Endothelial cell of umbilical vein (primary cell): Measurements from ENCODE around the gene ZC3H6. TPM values are rescaled to one million over a fixed set of nuclear protein-coding genes. Genes with fewer than 3 reads are reported as not detected.

Experiments
- BruUV-seq: library from RNA; stranded (reverse); fragments of 400-500 nt; replicated peaks from 2 replicates; lab custom pipeline; 2021; lab: Mats Ljungman, UMichigan
- CTCF ChIA-PET: fragments of 300-600, 350-600 bp; sonication (Branson Sonifier 250); formaldehyde crosslinking; loops from one replicate; lab custom pipeline; 2021; ENCODE audit warnings: antibody characterized with exemption, inconsistent platforms; lab: Charles Lee
- POLR2A ChIA-PET: fragments of 300-600, 350-600 bp; sonication (Branson Sonifier 250); formaldehyde crosslinking; loops from one replicate; lab custom pipeline; 2021; ENCODE audit warnings: antibody characterized with exemption, inconsistent platforms; lab: Charles Lee
- DNase-seq: peaks from one replicate; pipeline ENCODE4 v3.0.0-alpha.2; 2011; ENCODE audit warnings: low read depth, low spot score
- FAIRE-seq: peaks from 2 replicates; lab custom pipeline; 2011; peaks lifted over from hg19 to GRCh38; lab: Jason Lieb, UNC
- H2AFZ ChIP-seq: 2 replicates; pipeline ENCODE4 v1.6.0; 2012; ENCODE audit warnings: low read depth, low read length, control low read depth, inconsistent platforms
- H3K27ac ChIP-seq: 2 replicates; pipeline ENCODE4 v1.5.1; 2011; ENCODE audit warnings: low read depth, mild to moderate bottlenecking, control low read depth, low read length, moderate library complexity; ENCODE audit not compliant: insufficient read depth
- H3K27me3 ChIP-seq, 2 experiments: 2 replicates each; pipeline versions ENCODE4 v1.6.0 to v1.6.1; 2011; ENCODE audit warnings: low read length in 2 of 2, mixed read lengths in 1 of 2; ENCODE audit not compliant: control insufficient read depth in 2 of 2, insufficient read depth in 2 of 2
- H3K36me3 ChIP-seq, 2 experiments: 2 replicates in 1 of 2; 3 replicates in 1 of 2; pipeline ENCODE4 v1.5.1; 2011; ENCODE audit warnings: low read length in 2 of 2, mild to moderate bottlenecking in 1 of 2, moderate library complexity in 1 of 2; ENCODE audit not compliant: control insufficient read depth in 2 of 2, insufficient read depth in 2 of 2; ENCODE audit errors: extremely low read depth in 1 of 2
- H3K4me1 ChIP-seq: 3 replicates; pipeline ENCODE4 v1.5.1; 2011; ENCODE audit warnings: mild to moderate bottlenecking, low read length; ENCODE audit not compliant: control insufficient read depth, insufficient read depth; ENCODE audit errors: extremely low read depth
- H3K4me2 ChIP-seq: 2 replicates; pipeline ENCODE4 v1.6.1; 2011; ENCODE audit warnings: low read length, control low read depth, mixed read lengths; ENCODE audit not compliant: insufficient read depth
- H3K4me3 ChIP-seq, 3 experiments: fragments of 200-600 bp in 1 of 3; sonication (generic), shearing (Covaris generic) in 1 of 3; replicated peaks in 1 of 3; 2 replicates each; pipeline ENCODE4 v1.5.1; 2011 to 2016; ENCODE audit warnings: control low read depth in 3 of 3, low read length in 3 of 3, mild to moderate bottlenecking in 2 of 3, inconsistent platforms in 1 of 3, low read depth in 1 of 3, moderate library complexity in 1 of 3; ENCODE audit not compliant: insufficient read depth in 1 of 3
- H3K79me2 ChIP-seq: 2 replicates; pipeline ENCODE4 v1.6.0; 2012; ENCODE audit warnings: low read length, inconsistent platforms; ENCODE audit not compliant: control insufficient read depth, insufficient read depth
- H3K9ac ChIP-seq: replicated peaks from 2 replicates; pipeline ENCODE3; 2011; ENCODE audit warnings: low read length, control low read depth; ENCODE audit not compliant: insufficient read depth; ENCODE audit errors: extremely low read depth
- H3K9me1 ChIP-seq: replicated peaks from 3 replicates; pipeline ENCODE4 v1.6.0; 2011; ENCODE audit warnings: mild to moderate bottlenecking, low read length; ENCODE audit not compliant: control insufficient read depth, insufficient read depth; ENCODE audit errors: extremely low read depth
- H3K9me3 ChIP-seq: replicated peaks from 2 replicates; pipeline ENCODE4 v1.5.1; 2012; ENCODE audit warnings: low read length, inconsistent platforms; ENCODE audit not compliant: control insufficient read depth, insufficient read depth
- H4K20me1 ChIP-seq: replicated peaks from 2 replicates; pipeline ENCODE3; 2011; ENCODE audit warnings: mild to moderate bottlenecking, low read length; ENCODE audit not compliant: control insufficient read depth, insufficient read depth; ENCODE audit errors: extremely low read depth
- EZH2 ChIP-seq: IDR thresholded peaks from 2 replicates; pipeline ENCODE4 v1.6.1; 2012; ENCODE audit warnings: borderline replicate concordance, low read depth, mild to moderate bottlenecking, moderate library complexity, low read length, inconsistent platforms; ENCODE audit not compliant: severe bottlenecking
- FOS ChIP-seq: IDR thresholded peaks from 2 replicates; pipeline ENCODE4 v1.6.1; 2011; ENCODE audit warnings: mild to moderate bottlenecking, low read length, moderate library complexity, borderline replicate concordance; ENCODE audit not compliant: insufficient read depth
- GATA2 ChIP-seq: IDR thresholded peaks from 2 replicates; pipeline ENCODE4 v1.7.0; 2011; ENCODE audit warnings: low read depth, mild to moderate bottlenecking, moderate library complexity, mixed read lengths, low read length; ENCODE audit not compliant: insufficient read length, insufficient read depth
- MAX ChIP-seq: IDR thresholded peaks from 2 replicates; pipeline ENCODE4 v1.6.1; 2011; ENCODE audit not compliant: insufficient read depth, insufficient read length
- MYC ChIP-seq: IDR thresholded peaks from one replicate; pipeline ENCODE4 v1.6.1; 2011; ENCODE audit warnings: mild to moderate bottlenecking, low read depth, low read length
- POLR2A ChIP-seq: IDR thresholded peaks from 2 replicates; pipeline ENCODE4 v1.6.1; 2012; ENCODE audit warnings: low read depth, mild to moderate bottlenecking, control low read depth, low read length
- POLR2AphosphoS5 ChIP-seq: IDR thresholded peaks from 2 replicates; pipeline ENCODE4 v1.6.1; 2012; ENCODE audit warnings: low read depth, mild to moderate bottlenecking, control low read depth, low read length, moderate library complexity; ENCODE audit not compliant: insufficient read depth
- dilution Hi-C: fragments of 300-500 bp; cut with MboI; formaldehyde crosslinking; loops from one replicate; pipeline ENCODE4 v1.15.0; 2019; ENCODE audit warnings: low sequenced_read_pairs; ENCODE audit not compliant: extremely low pct_ligation_motif_present
- intact Hi-C: fragments of 100-400 bp; cut with micrococcal nuclease; formaldehyde crosslinking; loops from one replicate; pipeline ENCODE4 v1.10.0; 2022
- polyA plus RNA-seq, 4 experiments: library from polyadenylated mRNA; depleted of rRNA in 3 of 4; stranded (reverse) in 3 of 4; unstranded in 1 of 4; fragments of >200 nt; gene quantifications; 2 replicates each; pipeline versions ENCODE4 v1.2.1 to v1.2.3, GENCODE V29; 2011 to 2012; ENCODE audit warnings: missing spikeins in 1 of 4
- total RNA-seq: library from RNA; stranded (reverse); gene quantifications from 2 replicates; pipeline ENCODE4 v1.2.3, GENCODE V29; 2021

The ZC3H6 gene
- total and polyA plus RNA-seq, 2 donors (not counting 3 experiments of a cell fraction or from before 2014, with no cell fraction given) = 0.46 to 3.0 TPM

- dilution Hi-C loops (no loop called here), intact Hi-C loops (no loop called here)
- H3K9ac ChIP-seq = no peak overlapping the region
- no peaks in the 10 kb centered on the region for H3K36me3 ChIP-seq
- no peak for FAIRE-seq
- ChIA-PET CTCF (no interaction called here), POLR2A (no interaction called here)
- TF ChIP-seq EZH2 (no peak), MYC (no peak), GATA2 (no peak), POLR2AphosphoS5 (no peak), POLR2A (no peak), MAX (no peak), FOS (no peak)
- no peak overlapping the region for H3K27ac ChIP-seq
- H3K4me1 ChIP-seq = peaks cover 12% of the 10 kb centered on the region
- BruUV-seq = no TSS peak
- no peaks in the 10 kb centered on the region for H3K79me2 ChIP-seq
- H3K4me2 ChIP-seq = no peak overlapping the region
- H4K20me1 ChIP-seq = no peaks in the 10 kb centered on the region
- no peak for DNase-seq
- H3K9me3 ChIP-seq = no peaks in the 10 kb centered on the region
- no peak overlapping the region for H2AFZ ChIP-seq
- H3K4me3 ChIP-seq = no peak overlapping the region
- H3K27me3 ChIP-seq = no peaks in the 10 kb centered on the region
- no peaks in the 10 kb centered on the region for H3K9me1 ChIP-seq
Measured at GRCh38 chr2:112293636-112294401, 18.4 kb downstream of the ZC3H6 start.
